HepG2 (cell line): ENCODE results near the gene TRPM5. TPM values are rescaled to one million over a fixed set of nuclear protein-coding genes. Genes with fewer than 3 reads are reported as not detected.

Experiments used
- ATAC-seq: fragments of 200-7000 bp; cut with Tn5 transposase; 3 replicates; pipeline ENCODE4 v1.9.1; 2020; ENCODE audit warnings: mild to moderate bottlenecking, moderate library complexity
- BruUV-seq: library from RNA; stranded (reverse); fragments of 400-500 nt; replicated peaks from 2 replicates; lab custom pipeline; 2021; lab: Mats Ljungman, UMichigan
- CTCF ChIA-PET: fragments of 300-600 bp; formaldehyde crosslinking; extraction: SDS; loops from one replicate; lab custom pipeline; 2021; ENCODE audit warnings: low total read pairs, inconsistent platforms, low intra/inter-chr PET ratio; lab: Yijun Ruan, JAX
- POLR2A ChIA-PET: fragments of 350-600 bp; sonication (Branson Sonifier 250); formaldehyde crosslinking; loops from one replicate; lab custom pipeline; 2020; ENCODE audit warnings: antibody characterized with exemption, inconsistent platforms; lab: Yijun Ruan, JAX
- DNase-seq: peaks from one replicate; pipeline ENCODE4 v3.0.0-alpha.2; 2015; ENCODE audit warnings: low spot score
- FAIRE-seq: peaks from 3 replicates; lab custom pipeline; 2011; peaks lifted over from hg19 to GRCh38; lab: Jason Lieb, UNC
- H2AFZ ChIP-seq: one replicate; pipeline ENCODE4 v1.6.1; 2011; ENCODE audit warnings: low read length, inconsistent platforms
- H3K27ac ChIP-seq: fragments of 300-600 bp; 3 replicates; pipeline ENCODE4 v1.8.0; 2011; ENCODE audit warnings: mixed run types, mild to moderate bottlenecking, mixed read lengths, low read length, inconsistent platforms; ENCODE audit not compliant: insufficient read depth; ENCODE audit errors: extremely low read length
- H3K27me3 ChIP-seq, 2 experiments: fragments of 200-600 bp in 1 of 2; 2 replicates in 1 of 2; 3 replicates in 1 of 2; pipeline versions ENCODE4 v1.6.0 to v1.8.0; 2011; ENCODE audit warnings: low read length in 2 of 2, mild to moderate bottlenecking in 2 of 2, moderate library complexity in 2 of 2, inconsistent platforms in 1 of 2; ENCODE audit not compliant: insufficient read depth in 2 of 2, control insufficient read depth in 1 of 2
- H3K36me3 ChIP-seq, 2 experiments: fragments of 200-600 bp in 1 of 2; replicated peaks in 1 of 2; 2 replicates in 1 of 2; 3 replicates in 1 of 2; pipeline versions ENCODE4 v1.5.1 to v1.8.0; 2011; ENCODE audit warnings: low read length in 2 of 2, inconsistent platforms in 1 of 2; ENCODE audit not compliant: insufficient read depth in 2 of 2, control insufficient read depth in 1 of 2
- H3K4me1 ChIP-seq: 2 replicates; pipeline ENCODE4 v1.5.1; 2012; ENCODE audit warnings: low read length, inconsistent platforms; ENCODE audit not compliant: insufficient read depth
- H3K4me2 ChIP-seq: 2 replicates; pipeline ENCODE4 v1.6.0; 2011; ENCODE audit warnings: low read depth, low read length, inconsistent platforms
- H3K4me3 ChIP-seq, 3 experiments: fragments of 200-600 bp in 1 of 3; sonication (generic), shearing (Covaris generic) in 1 of 3; replicated peaks in 1 of 3; 2 replicates each; pipeline ENCODE4 v1.5.1; 2011 to 2016; ENCODE audit warnings: low read length in 3 of 3, inconsistent platforms in 2 of 3, low read depth in 2 of 3, mild to moderate bottlenecking in 2 of 3, control low read depth in 1 of 3, mixed read lengths in 1 of 3; ENCODE audit not compliant: insufficient read depth in 1 of 3
- H3K79me2 ChIP-seq: one replicate; pipeline ENCODE4 v1.6.1; 2011; ENCODE audit warnings: low read length, inconsistent platforms; ENCODE audit not compliant: insufficient read depth
- H3K9ac ChIP-seq: 2 replicates; pipeline ENCODE4 v1.6.0; 2011; ENCODE audit warnings: mild to moderate bottlenecking, low read depth, low read length, inconsistent platforms; ENCODE audit not compliant: insufficient read depth
- H3K9me3 ChIP-seq: 2 replicates; pipeline ENCODE4 v1.5.1; 2012; ENCODE audit warnings: mild to moderate bottlenecking, low read length
- H4K20me1 ChIP-seq: 2 replicates; pipeline ENCODE4 v1.6.0; 2011; ENCODE audit warnings: inconsistent platforms, mild to moderate bottlenecking, low read length, moderate library complexity; ENCODE audit not compliant: insufficient read depth
- AGO2 ChIP-seq: fragments of 200-400 bp; formaldehyde crosslinking; optimal IDR thresholded peaks from 2 replicates; pipeline ENCODE3; 2017; ENCODE audit warnings: mild to moderate bottlenecking, low read depth, low read length, moderate library complexity
- KDM4B ChIP-seq: sonication (generic); formaldehyde crosslinking; IDR thresholded peaks from 2 replicates; pipeline ENCODE4 v1.4.0; 2020; ENCODE audit warnings: missing genetic modification reagents
- RBFOX2 ChIP-seq: fragments of 200-400 bp; formaldehyde crosslinking; IDR thresholded peaks from 2 replicates; pipeline ENCODE4 v1.6.1; 2017; ENCODE audit warnings: low read depth, mild to moderate bottlenecking, low read length
- RFXAP ChIP-seq: sonication (generic); formaldehyde crosslinking; IDR thresholded peaks from 2 replicates; pipeline ENCODE4 v1.4.0; 2020; ENCODE audit warnings: missing genetic modification reagents, borderline replicate concordance
- SIX1 ChIP-seq: sonication (generic); formaldehyde crosslinking; IDR thresholded peaks from 2 replicates; pipeline ENCODE4 v1.4.0; 2020; ENCODE audit warnings: missing genetic modification reagents, borderline replicate concordance
- TMF1 ChIP-seq: sonication (generic); formaldehyde crosslinking; IDR thresholded peaks from 2 replicates; pipeline ENCODE4 v1.8.1; 2022; ENCODE audit warnings: low read depth, missing genetic modification reagents
- ZNF138 ChIP-seq: sonication (generic); formaldehyde crosslinking; IDR thresholded peaks from 2 replicates; pipeline ENCODE4 v1.5.0; 2020; ENCODE audit warnings: mild to moderate bottlenecking, low read depth, missing genetic modification reagents
- ZNF879 ChIP-seq: sonication (generic); formaldehyde crosslinking; IDR thresholded peaks from 2 replicates; pipeline ENCODE4 v1.8.1; 2023; ENCODE audit warnings: missing genetic modification reagents
- WGBS: methylation state at CpG from one replicate; pipeline ENCODE4 v1.1.6; 2017; ENCODE audit warnings: low lambda C conversion rate; 5-methylcytosine and 5-hydroxymethylcytosine counted together
- in situ Hi-C: cut with HindIII; loops from 2 replicates; pipeline ENCODE4 v1.10.0; 2017; ENCODE audit warnings: low pct_unique_long_range_greater_than_20kb; ENCODE audit not compliant: extremely low pct_ligation_motif_present
- intact Hi-C: fragments of 100-400 bp; cut with micrococcal nuclease; formaldehyde crosslinking; loops from one replicate; pipeline ENCODE4 v1.10.0; 2022; ENCODE audit not compliant: unreplicated experiment
- polyA plus RNA-seq, 8 experiments: library from polyadenylated mRNA; depleted of rRNA in 3 of 8; stranded (reverse) in 7 of 8; unstranded in 1 of 8; fragments of >200 nt; fragmentation: Illumina TruSeq in 4 of 8; extraction: Trizol in 4 of 8; gene quantifications; 2 replicates each; pipeline versions ENCODE4 v1.2.1 to v1.2.3, GENCODE V29; 2011 to 2016; ENCODE audit warnings: low read depth in 4 of 8, missing spikeins in 1 of 8, mixed read lengths in 1 of 8; ENCODE audit not compliant: insufficient read depth in 1 of 8
- total RNA-seq, 5 experiments: library from RNA; depleted of rRNA; stranded (reverse); fragments of >200 nt; fragmentation: Illumina TruSeq; extraction: Trizol; gene quantifications; 2 replicates each; pipeline ENCODE4 v1.2.3, GENCODE V29; 2016; ENCODE audit warnings: low read depth in 1 of 5

The TRPM5 gene
- total and polyA plus RNA-seq, 2 of the 13 experiments (the other 11 are each of a cell fraction or from before 2014, with no cell fraction given), result 0.12 TPM; not detected in 1

DNA sequence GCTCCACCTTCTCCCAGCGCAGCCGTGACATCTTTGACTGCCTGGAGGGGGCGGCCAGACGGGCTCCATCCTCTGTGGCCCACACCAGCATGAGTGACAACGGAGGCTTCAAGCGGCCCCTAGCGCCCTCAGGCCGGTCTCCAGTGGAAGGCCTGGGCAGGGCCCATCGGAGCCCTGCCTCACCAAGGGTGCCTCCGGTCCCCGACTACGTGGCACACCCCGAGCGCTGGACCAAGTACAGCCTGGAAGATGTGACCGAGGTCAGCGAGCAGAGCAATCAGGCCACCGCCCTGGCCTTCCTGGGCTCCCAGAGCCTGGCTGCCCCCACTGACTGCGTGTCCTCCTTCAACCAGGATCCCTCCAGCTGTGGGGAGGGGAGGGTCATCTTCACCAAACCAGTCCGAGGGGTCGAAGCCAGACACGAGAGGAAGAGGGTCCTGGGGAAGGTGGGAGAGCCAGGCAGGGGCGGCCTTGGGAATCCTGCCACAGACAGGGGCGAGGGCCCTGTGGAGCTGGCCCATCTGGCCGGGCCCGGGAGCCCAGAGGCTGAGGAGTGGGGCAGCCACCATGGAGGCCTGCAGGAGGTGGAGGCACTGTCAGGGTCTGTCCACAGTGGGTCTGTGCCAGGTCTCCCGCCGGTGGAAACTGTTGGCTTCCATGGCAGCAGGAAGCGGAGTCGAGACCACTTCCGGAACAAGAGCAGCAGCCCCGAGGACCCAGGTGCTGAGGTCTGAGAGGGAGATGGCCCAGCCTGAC is 41.2 kb downstream of the TRPM5 start:
- H3K9me3 ChIP-seq, result no peaks in the 10 kb centered on the region
- TF ChIP-seq ZNF138 (CRISPR knock-in tag) (no peak), TMF1 (CRISPR knock-in tag) (no peak), ZNF879 (CRISPR knock-in tag) (no peak), AGO2 (peak; percentile 62), RBFOX2 (peak; percentile 61), KDM4B (CRISPR knock-in tag) (no peak), SIX1 (CRISPR knock-in tag) (no peak), RFXAP (CRISPR knock-in tag) (no peak)
- ChIA-PET POLR2A (no interaction called here), CTCF (no interaction called here)
- H3K9ac ChIP-seq, result no peak overlapping the region
- H3K4me3 ChIP-seq, result no peak overlapping the region
- WGBS, result 97% methylated on average over 9 of the region's 31 CpGs
- H3K27me3 ChIP-seq, result no peaks in the 10 kb centered on the region; a peak in 1 of 5 replicates
- H3K4me2 ChIP-seq, result no peak overlapping the region
- peaks cover 31% of the 10 kb centered on the region for H3K4me1 ChIP-seq
- DNase-seq, result no peak
- H2AFZ ChIP-seq, result no peak overlapping the region
- BruUV-seq, result no TSS peak
- FAIRE-seq, result no peak
- ATAC-seq, result no peak
- H3K79me2 ChIP-seq, result peaks cover 14% of the 10 kb centered on the region
- no peaks in the 10 kb centered on the region for H4K20me1 ChIP-seq
- peaks cover 6 to 7% of the 10 kb centered on the region in 2 experiments; a peak in 2 of 5 replicates for H3K36me3 ChIP-seq
- H3K27ac ChIP-seq, result no peak overlapping the region
- intact Hi-C loops (loop anchor here (5.0 kb wide), 1 partner anchor 191 kb away; no protein-coding TSS in a partner anchor), in situ Hi-C loops (no loop called here)
